Endodermal cell (in vitro differentiated cells): Measurements from ENCODE around the gene SYNGR1. TPM values are rescaled to one million over a fixed set of nuclear protein-coding genes. Genes with fewer than 3 reads are reported as not detected.

Experiments used
- DNase-seq: peaks from one replicate; pipeline ENCODE4 v3.0.0-alpha.2; 2017
- H3K27ac ChIP-seq: 2 replicates; pipeline ENCODE4 v1.5.1; 2013; ENCODE audit warnings: mild to moderate bottlenecking, low read depth, low read length, moderate library complexity
- H3K27me3 ChIP-seq: 2 replicates; pipeline ENCODE4 v1.6.1; 2013; ENCODE audit warnings: mild to moderate bottlenecking, low read length, moderate library complexity; ENCODE audit not compliant: insufficient read depth, control insufficient read depth, poor library complexity, severe bottlenecking
- H3K36me3 ChIP-seq: 2 replicates; pipeline ENCODE4 v1.7.0; 2013; ENCODE audit warnings: mild to moderate bottlenecking, low read length, moderate library complexity; ENCODE audit not compliant: control insufficient read depth, insufficient read depth
- H3K4me1 ChIP-seq: one replicate; pipeline ENCODE4 v1.7.0; 2013; ENCODE audit warnings: low read length; ENCODE audit not compliant: control insufficient read depth, insufficient read depth
- H3K4me3 ChIP-seq: 2 replicates; pipeline ENCODE4 v1.5.1; 2013; ENCODE audit warnings: mild to moderate bottlenecking, low read length, moderate library complexity
- H3K9ac ChIP-seq: 2 replicates; pipeline ENCODE4 v1.6.1; 2013; ENCODE audit warnings: mild to moderate bottlenecking, low read length, moderate library complexity; ENCODE audit not compliant: poor library complexity, severe bottlenecking; ENCODE audit errors: extremely low read depth
- H3K9me3 ChIP-seq: 2 replicates; pipeline ENCODE4 v1.6.1; 2013; ENCODE audit warnings: mild to moderate bottlenecking, low read length, moderate library complexity; ENCODE audit not compliant: control insufficient read depth
- H3K27ac Mint-ChIP-seq: 2 replicates; pipeline ENCODE4 v1.8.0; 2020; ENCODE audit warnings: mixed read lengths
- H3K27me3 Mint-ChIP-seq: 2 replicates; pipeline ENCODE4 v1.8.0; 2021; ENCODE audit warnings: mild to moderate bottlenecking, mixed read lengths; ENCODE audit not compliant: insufficient read depth
- H3K36me3 Mint-ChIP-seq: 2 replicates; pipeline ENCODE4 v1.8.0; 2020; ENCODE audit warnings: low read depth, mixed read lengths
- H3K4me1 Mint-ChIP-seq: 2 replicates; pipeline ENCODE4 v1.8.0; 2020; ENCODE audit warnings: mixed read lengths
- H3K4me3 Mint-ChIP-seq: 2 replicates; pipeline ENCODE4 v1.8.0; 2020; ENCODE audit warnings: mild to moderate bottlenecking, moderate library complexity, mixed read lengths
- H3K9me3 Mint-ChIP-seq: 2 replicates; pipeline ENCODE4 v1.8.0; 2020; ENCODE audit warnings: mild to moderate bottlenecking, mixed read lengths
- CTCF ChIP-seq: fragments of 200-600 bp; sonication (generic); conservative IDR thresholded peaks from 2 replicates; pipeline ENCODE4 v1.5.0; 2021; ENCODE audit warnings: antibody characterized with exemption, mild to moderate bottlenecking
- WGBS, 2 experiments: methylation state at CpG; one replicate each; pipeline versions ENCODE4 v1.1.5 to v1.1.7; 2013; ENCODE audit warnings: missing lambda C conversion rate in 2 of 2, mixed read lengths in 1 of 2; ENCODE audit not compliant: insufficient coverage in 1 of 2, insufficient read length in 1 of 2; 5-methylcytosine and 5-hydroxymethylcytosine counted together
- total RNA-seq, 2 donors: library from RNA; stranded (reverse); fragmentation: NEBNext Ultra II Directional in 1 of 2; extraction: Animal tissue kit (Norgen Biotek cat#: 25700) in 1 of 2; gene quantifications; 2 replicates in 1 of 2; 3 replicates in 1 of 2; pipeline ENCODE4 v1.2.1, GENCODE V29; 2021

SYNGR1 gene
- total RNA-seq, 2 donors from 2014 or later: 19.0 to 36.3 TPM

- H3K27ac Mint-ChIP-seq: no peak overlapping the region
- Histone ChIP-seq H3K4me1 (peaks cover 8% of the 10 kb centered on the region), H3K9me3 (no peaks in the 10 kb centered on the region), H3K27me3 (no peaks in the 10 kb centered on the region), H3K4me3 (no peak overlapping the region), H3K9ac (no peak overlapping the region), H3K36me3 (no peaks in the 10 kb centered on the region), H3K27ac (no peak overlapping the region)
- no peaks in the 10 kb centered on the region for H3K36me3 Mint-ChIP-seq
- no peak for DNase-seq
- no peak overlapping the region for H3K4me3 Mint-ChIP-seq
- peaks cover 9% of the 10 kb centered on the region for H3K27me3 Mint-ChIP-seq
- no peaks in the 10 kb centered on the region for H3K9me3 Mint-ChIP-seq
- WGBS, 2 experiments: 93 to 94% methylated on average over 3 of the region's 3 CpGs
- peaks cover 10% of the 10 kb centered on the region for H3K4me1 Mint-ChIP-seq
- no peak for TF ChIP-seq CTCF
Observed at GRCh38 chr22:39396797-39397195, 47.0 kb downstream of the SYNGR1 start.

DNA sequence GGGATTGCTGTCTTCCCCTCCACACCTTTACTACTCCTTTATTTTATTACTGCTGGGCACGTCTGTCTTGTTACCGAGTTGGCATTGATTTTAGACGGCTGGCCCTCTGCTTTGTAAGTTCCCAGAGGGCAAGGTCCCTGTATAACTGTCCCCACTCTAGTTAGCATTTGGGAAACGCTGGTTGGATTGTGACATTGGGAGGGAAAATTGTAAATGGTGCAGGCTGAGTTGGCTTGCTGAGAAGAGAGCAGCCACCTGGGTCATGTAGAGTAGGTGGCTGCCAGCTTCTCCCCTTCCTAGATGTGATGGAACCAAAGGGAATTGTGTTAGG, 51.5 kb downstream of the SYNGR1 start:
- no peak overlapping the region for H3K27ac Mint-ChIP-seq
- Histone ChIP-seq H3K9ac (no peak overlapping the region), H3K36me3 (no peaks in the 10 kb centered on the region), H3K9me3 (no peaks in the 10 kb centered on the region), H3K4me3 (no peak overlapping the region), H3K27ac (no peak overlapping the region), H3K4me1 (peaks cover 8% of the 10 kb centered on the region), H3K27me3 (no peaks in the 10 kb centered on the region)
- peak overlapping the region; percentile 82 for H3K4me3 Mint-ChIP-seq
- TF ChIP-seq CTCF: no peak
- peaks cover 17% of the 10 kb centered on the region for H3K36me3 Mint-ChIP-seq
- no peak for DNase-seq
- H3K27me3 Mint-ChIP-seq: no peaks in the 10 kb centered on the region
- peaks cover 9% of the 10 kb centered on the region for H3K4me1 Mint-ChIP-seq
- no peaks in the 10 kb centered on the region for H3K9me3 Mint-ChIP-seq
- WGBS, 2 experiments: 94 to 95% methylated on average over 3 to 4 of the region's 4 CpGs

- Mint-ChIP-seq H3K4me3 (no peak overlapping the region), H3K27ac (no peak overlapping the region), H3K36me3 (peaks cover 17% of the 10 kb centered on the region), H3K9me3 (no peaks in the 10 kb centered on the region), H3K4me1 (peaks cover 3% of the 10 kb centered on the region), H3K27me3 (no peaks in the 10 kb centered on the region)
- Histone ChIP-seq H3K4me3 (no peak overlapping the region), H3K4me1 (peaks cover under 1% of the 10 kb centered on the region), H3K27me3 (no peaks in the 10 kb centered on the region), H3K9ac (no peak overlapping the region), H3K9me3 (no peaks in the 10 kb centered on the region), H3K27ac (no peak overlapping the region), H3K36me3 (no peaks in the 10 kb centered on the region)
- TF ChIP-seq CTCF: no peak
- no peak for DNase-seq
- 94 to 95% methylated on average over 25 to 28 of the region's 28 CpGs for WGBS, 2 experiments
Observed at GRCh38 chr22:39405346-39406085, 55.7 kb downstream of the SYNGR1 start.
